ENCODE data around the gene VPS13A.

GRCh38 chr9:77424993-77425392 is 247.7 kb downstream of the VPS13A start:
- no peak for TF ChIP-seq CTCF (conservative IDR thresholded peaks at IDR 0.05; ENCODE audit: low read depth, low read length)
- no peak for TF ChIP-seq EZH2 (IDR thresholded peaks at IDR 0.05; ENCODE audit: borderline replicate concordance, low read depth, low read length, poor library complexity, severe bottlenecking)
